IPS-20b (cell line): ENCODE results near the gene SAE1.

ENCODE experiments used
- H3K27ac ChIP-seq: one replicate; pipeline ENCODE4 v1.5.1; 2013; ENCODE audit warnings: low read length
- H3K27me3 ChIP-seq: 2 replicates; pipeline ENCODE4 v1.6.1; 2013; ENCODE audit warnings: mild to moderate bottlenecking, low read length, inconsistent platforms; ENCODE audit not compliant: insufficient read depth
- H3K36me3 ChIP-seq: 2 replicates; pipeline ENCODE4 v1.6.1; 2013; ENCODE audit warnings: low read depth, mild to moderate bottlenecking, inconsistent platforms, low read length, moderate library complexity; ENCODE audit not compliant: insufficient read depth
- H3K4me1 ChIP-seq: 2 replicates; pipeline ENCODE4 v1.6.1; 2013; ENCODE audit warnings: mild to moderate bottlenecking, control low read depth, inconsistent platforms, low read length, moderate library complexity; ENCODE audit not compliant: insufficient read depth
- H3K4me3 ChIP-seq: 2 replicates; pipeline ENCODE4 v1.5.1; 2013; ENCODE audit warnings: mild to moderate bottlenecking, low read length, inconsistent platforms
- H3K9ac ChIP-seq: 2 replicates; pipeline ENCODE4 v1.6.1; 2013; ENCODE audit warnings: low read depth, mild to moderate bottlenecking, inconsistent platforms, low read length, moderate library complexity
- H3K9me3 ChIP-seq: 2 replicates; pipeline ENCODE4 v1.6.1; 2013; ENCODE audit warnings: mild to moderate bottlenecking, low read depth, low read length, inconsistent platforms; ENCODE audit not compliant: insufficient read depth

The SAE1 gene

DNA sequence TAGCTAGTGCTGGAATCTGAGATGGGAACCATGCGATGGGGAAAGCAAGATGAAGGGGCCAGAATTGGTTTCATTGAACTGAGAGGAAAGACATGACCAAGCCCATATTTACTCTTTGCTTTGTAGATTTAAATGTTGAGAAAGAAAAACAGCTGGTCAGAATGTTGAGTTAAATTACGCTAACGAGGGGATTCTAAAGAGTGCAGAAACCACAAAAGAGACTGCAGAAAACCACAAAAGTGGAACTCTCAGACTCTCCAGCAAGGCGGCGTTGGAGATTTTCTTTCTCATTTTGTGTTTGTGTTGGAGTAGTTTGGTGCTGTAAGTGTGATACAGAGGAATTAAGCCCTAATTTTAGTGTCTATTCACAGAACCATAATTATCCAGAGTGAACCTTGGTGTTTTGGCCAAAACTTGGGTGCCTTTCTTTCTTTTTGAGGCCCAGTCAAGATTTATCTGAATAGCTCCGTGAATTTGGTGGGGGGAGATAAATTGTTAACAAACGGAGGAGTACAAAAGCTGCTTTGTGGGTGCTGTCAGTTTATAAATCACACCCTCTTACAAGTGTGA lies 26.3 kb downstream of the SAE1 start:
- H3K4me1 ChIP-seq: peaks cover 26% of the 10 kb centered on the region
- H3K36me3 ChIP-seq: peaks cover 93% of the 10 kb centered on the region
- no peak overlapping the region for H3K27ac ChIP-seq

DNA sequence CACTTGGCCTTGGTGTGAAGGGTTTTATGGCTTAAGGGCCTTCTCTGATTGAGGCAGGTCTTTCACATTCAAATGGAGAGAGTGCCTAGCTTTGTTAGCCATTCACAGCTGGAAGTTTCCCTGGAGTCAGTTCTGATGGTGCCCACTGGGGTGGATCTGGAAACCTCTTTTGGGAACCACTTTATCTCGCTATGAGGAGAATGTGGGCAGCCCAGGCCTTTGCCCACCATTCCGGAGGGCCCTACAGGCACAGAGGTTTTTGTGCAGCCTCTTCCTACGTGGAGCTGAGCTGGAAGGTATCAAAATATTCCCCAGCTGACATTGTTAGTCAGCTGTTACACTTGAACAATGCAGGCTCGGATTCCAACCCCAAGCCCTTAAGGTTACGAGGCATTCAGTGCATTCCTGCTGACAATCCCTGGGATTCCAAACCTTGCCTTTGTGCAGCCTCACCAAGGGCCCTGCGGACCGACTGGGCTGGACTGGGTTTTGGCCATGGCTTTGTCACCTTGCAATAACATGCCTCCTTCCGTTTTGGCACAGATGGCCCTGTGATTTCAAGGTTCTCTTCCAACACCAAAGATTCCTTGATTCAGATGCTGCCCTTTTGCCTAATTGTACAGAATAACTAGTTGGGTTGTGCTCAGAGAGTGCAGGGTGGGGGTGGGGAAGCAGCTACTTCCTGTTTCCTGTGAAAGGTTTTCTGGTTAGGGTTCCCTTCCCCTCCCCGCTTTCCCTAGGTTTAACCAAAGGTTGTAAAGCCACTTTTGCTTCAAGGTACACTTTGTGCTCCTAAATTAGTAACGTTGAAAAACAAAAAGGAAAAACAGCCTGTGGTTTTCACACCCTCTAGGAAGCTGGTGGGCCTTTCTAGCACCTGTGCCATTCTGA lies 27.0 kb downstream of the SAE1 start:
- peaks cover 26% of the 10 kb centered on the region for H3K4me1 ChIP-seq
- H3K27ac ChIP-seq: peak overlapping the region; percentile 19
- peak overlapping the region; percentile 59 for H3K9ac ChIP-seq
- no peaks in the 10 kb centered on the region for H3K27me3 ChIP-seq
- no peaks in the 10 kb centered on the region for H3K9me3 ChIP-seq
- H3K36me3 ChIP-seq: peaks cover 93% of the 10 kb centered on the region
- peak overlapping the region; percentile 42 for H3K4me3 ChIP-seq

More for the DNA sequence above, 26.3 kb downstream of the SAE1 start:
- Histone ChIP-seq H3K9me3 (no peaks in the 10 kb centered on the region), H3K9ac (peak overlapping the region; percentile 17), H3K27me3 (no peaks in the 10 kb centered on the region), H3K4me3 (peak overlapping the region; percentile 42)

DNA sequence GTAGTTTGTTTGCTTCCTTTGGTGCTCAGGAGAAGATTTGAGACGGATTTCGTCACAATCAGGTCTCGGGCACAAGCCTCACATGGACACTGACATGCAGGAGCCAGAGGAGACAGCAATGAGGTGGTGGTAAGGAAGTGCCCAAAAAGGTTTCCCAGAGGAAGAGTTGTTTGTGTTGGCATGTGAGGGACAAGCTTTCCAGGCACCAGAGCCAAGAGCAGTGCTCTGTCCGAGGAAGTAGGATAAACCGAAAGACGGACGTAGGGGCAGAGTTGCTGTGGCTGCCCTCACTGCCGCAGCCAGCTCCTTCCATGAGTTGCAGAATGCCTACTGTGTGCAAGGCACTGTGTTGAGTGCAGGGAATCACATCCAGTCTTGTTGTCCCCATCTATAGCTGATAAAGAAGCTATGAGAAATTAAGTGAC lies 27.7 kb downstream of the SAE1 start:
- Histone ChIP-seq H3K36me3 (peaks cover 92% of the 10 kb centered on the region), H3K27ac (peak overlapping the region; percentile 19)

DNA sequence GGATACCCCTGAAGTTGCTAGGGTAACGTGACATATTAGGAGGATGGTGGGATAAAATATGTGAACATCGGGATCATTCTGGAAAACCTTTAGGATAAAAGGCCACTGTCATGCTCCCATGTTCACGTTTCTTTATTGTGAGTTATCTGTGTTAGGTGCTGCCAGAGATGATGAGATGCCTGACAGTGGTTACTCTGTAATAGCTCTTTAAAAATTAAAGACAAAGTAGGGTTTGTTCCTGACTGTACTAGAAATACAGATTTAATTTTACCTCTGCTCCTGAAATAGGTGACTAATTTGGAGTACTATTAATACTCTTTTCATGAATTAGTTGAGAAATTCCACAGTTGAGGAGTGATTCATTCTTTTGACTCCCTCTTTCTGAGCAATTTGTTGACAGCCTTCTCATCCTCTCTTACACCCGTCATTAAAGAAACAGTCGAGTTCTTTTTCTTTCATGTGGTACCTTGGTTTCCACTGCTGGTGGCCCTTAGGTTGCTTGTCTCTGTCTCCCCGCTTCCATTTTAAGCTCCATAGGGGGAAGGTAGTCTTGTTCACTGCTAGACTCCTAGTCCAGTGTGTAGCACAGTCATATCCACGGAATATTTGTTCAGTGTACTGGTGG lies 28.4 kb downstream of the SAE1 start:
- H3K27me3 ChIP-seq: no peaks in the 10 kb centered on the region
- H3K9me3 ChIP-seq: no peaks in the 10 kb centered on the region
- H3K27ac ChIP-seq: peak overlapping the region; percentile 19
- peaks cover 86% of the 10 kb centered on the region for H3K36me3 ChIP-seq
- peaks cover 26% of the 10 kb centered on the region for H3K4me1 ChIP-seq
- peak overlapping the region; percentile 59; the same call in 1 of the 2 replicates for H3K9ac ChIP-seq
- H3K4me3 ChIP-seq: no peak overlapping the region

More for the DNA sequence above, 27.7 kb downstream of the SAE1 start:
- Histone ChIP-seq H3K9me3 (no peaks in the 10 kb centered on the region), H3K9ac (peak overlapping the region; percentile 59), H3K4me1 (peaks cover 26% of the 10 kb centered on the region), H3K27me3 (no peaks in the 10 kb centered on the region), H3K4me3 (peak overlapping the region; percentile 42)

GRCh38 chr19:47161876-47162489 lies 31.3 kb downstream of the SAE1 start:
- H3K4me3 ChIP-seq: no peak overlapping the region
- H3K27ac ChIP-seq: no peak overlapping the region
- H3K9ac ChIP-seq: no peak overlapping the region
- H3K36me3 ChIP-seq: peaks cover 74% of the 10 kb centered on the region
- no peaks in the 10 kb centered on the region for H3K9me3 ChIP-seq
- peaks cover 19% of the 10 kb centered on the region for H3K4me1 ChIP-seq
- H3K27me3 ChIP-seq: no peaks in the 10 kb centered on the region

GRCh38 chr19:47168065-47168464 lies 37.4 kb downstream of the SAE1 start:
- Histone ChIP-seq H3K9me3 (no peaks in the 10 kb centered on the region), H3K4me3 (no peak overlapping the region), H3K9ac (no peak overlapping the region), H3K36me3 (peaks cover 68% of the 10 kb centered on the region), H3K27ac (no peak overlapping the region), H3K27me3 (no peaks in the 10 kb centered on the region), H3K4me1 (no peaks in the 10 kb centered on the region)

DNA sequence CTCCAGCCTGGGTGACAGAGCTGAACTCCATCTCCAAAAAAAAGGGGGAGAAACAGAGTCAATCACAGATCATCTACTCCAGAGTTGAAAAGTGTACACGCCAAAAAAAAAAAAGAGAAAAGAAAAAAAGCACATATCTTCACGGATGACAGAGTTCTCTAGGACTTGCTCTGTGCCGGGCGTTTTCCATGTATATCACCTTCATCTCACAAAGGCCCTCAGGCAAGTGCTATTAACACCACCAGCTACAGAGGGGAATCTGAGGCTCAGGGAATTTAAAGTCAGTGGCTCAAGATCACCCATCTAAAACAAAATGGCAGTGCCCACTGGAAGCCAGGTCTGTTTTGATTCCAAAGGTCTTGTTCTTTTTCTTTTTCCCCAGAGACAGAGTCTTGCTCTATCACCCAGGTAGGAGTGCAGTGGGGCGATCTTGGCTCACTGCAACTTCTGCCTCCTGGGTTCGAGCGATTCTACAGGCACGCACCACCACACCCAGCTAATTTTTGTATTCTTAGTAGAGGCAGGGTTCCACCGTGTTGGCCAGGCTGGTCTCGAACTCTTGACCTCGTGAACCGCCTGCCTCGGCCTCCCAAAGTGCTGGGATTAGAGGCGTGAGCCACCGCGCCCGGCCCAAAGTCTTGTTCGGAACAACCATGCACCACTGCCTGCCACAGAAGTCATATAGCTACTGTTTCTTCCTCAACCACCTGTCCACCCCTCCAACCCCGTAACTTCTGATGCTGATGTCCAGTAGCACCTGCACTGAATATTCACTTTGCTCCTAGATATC lies 42.2 kb downstream of the SAE1 start:
- no peak overlapping the region for H3K9ac ChIP-seq
- peaks cover 82% of the 10 kb centered on the region for H3K36me3 ChIP-seq
- no peak overlapping the region for H3K27ac ChIP-seq
- H3K4me3 ChIP-seq: no peak overlapping the region
- H3K9me3 ChIP-seq: no peaks in the 10 kb centered on the region
- H3K27me3 ChIP-seq: no peaks in the 10 kb centered on the region
- no peaks in the 10 kb centered on the region for H3K4me1 ChIP-seq

- no peaks in the 10 kb centered on the region for H3K9me3 ChIP-seq
- no peak overlapping the region for H3K4me3 ChIP-seq
- no peaks in the 10 kb centered on the region for H3K4me1 ChIP-seq
Measured at GRCh38 chr19:47176071-47176626, 45.5 kb downstream of the SAE1 start.

GRCh38 chr19:47176627-47177090 lies 46.0 kb downstream of the SAE1 start:
- no peaks in the 10 kb centered on the region for H3K9me3 ChIP-seq
- H3K4me1 ChIP-seq: no peaks in the 10 kb centered on the region
- no peak overlapping the region for H3K9ac ChIP-seq
- H3K27me3 ChIP-seq: no peaks in the 10 kb centered on the region
- H3K4me3 ChIP-seq: no peak overlapping the region
- peaks cover 77% of the 10 kb centered on the region for H3K36me3 ChIP-seq
- H3K27ac ChIP-seq: no peak overlapping the region

More at GRCh38 chr19:47176071-47176626, 45.5 kb downstream of the SAE1 start:
- H3K27me3 ChIP-seq: no peaks in the 10 kb centered on the region
- H3K27ac ChIP-seq: no peak overlapping the region
- H3K36me3 ChIP-seq: peaks cover 76% of the 10 kb centered on the region
- H3K9ac ChIP-seq: no peak overlapping the region

GRCh38 chr19:47179653-47180310 lies 49.1 kb downstream of the SAE1 start:
- Histone ChIP-seq H3K36me3 (peaks cover 83% of the 10 kb centered on the region), H3K4me3 (no peak overlapping the region), H3K27me3 (no peaks in the 10 kb centered on the region), H3K4me1 (no peaks in the 10 kb centered on the region), H3K9ac (no peak overlapping the region), H3K27ac (no peak overlapping the region), H3K9me3 (no peaks in the 10 kb centered on the region)
